Stomach (tissue), 4 donors: Measurements from ENCODE around the gene SUCO.

ENCODE experiments used
- CTCF ChIP-seq, 7 experiments: fragments of 450-650 bp in 4 of 7; fragments of 200-600 bp in 3 of 7; sonication (generic) in 3 of 7; IDR thresholded peaks; one replicate each; pipeline ENCODE4 v1.5.1; 2016 to 2019; ENCODE audit warnings: antibody characterized with exemption in 7 of 7, control low read depth in 2 of 7, mild to moderate bottlenecking in 1 of 7
- EP300 ChIP-seq: sonication (generic); formaldehyde crosslinking; IDR thresholded peaks from one replicate; pipeline ENCODE4 v1.6.1; 2017; ENCODE audit warnings: antibody characterized with exemption
- POLR2A ChIP-seq, 4 donors: fragments of 450-650 bp; IDR thresholded peaks; one replicate each; pipeline ENCODE4 v1.6.1; 2016; ENCODE audit warnings: antibody characterized with exemption in 4 of 4, control low read depth in 2 of 4, mild to moderate bottlenecking in 1 of 4, moderate library complexity in 1 of 4
- POLR2AphosphoS5 ChIP-seq, 3 donors: sonication (generic); formaldehyde crosslinking; IDR thresholded peaks; one replicate each; pipeline ENCODE4 v1.6.1; 2016; ENCODE audit warnings: antibody characterized with exemption in 3 of 3

GRCh38 chr1:172544481-172545104 lies 11.6 kb downstream of the SUCO start:
- no peak for TF ChIP-seq CTCF (IDR thresholded peaks at IDR 0.05)
- no peak for TF ChIP-seq POLR2A (IDR thresholded peaks at IDR 0.05)
- no peak for TF ChIP-seq POLR2AphosphoS5 (IDR thresholded peaks at IDR 0.05)
- TF ChIP-seq EP300: no peak
